Activated T-cell treated with anti-CD3 and anti-CD28 coated beads, Interleukin-2, amount 50 U/mL, for 48 hours (primary cell): ENCODE data around the gene SH2D7.
A peak's percentile ranks its signal among the peaks of the same experiment; 100 is the strongest.

Source experiments
- DNase-seq, 2 experiments: peaks; one replicate each; pipeline ENCODE4 v3.0.0-alpha.2; 2020

Gene SH2D7

DNA sequence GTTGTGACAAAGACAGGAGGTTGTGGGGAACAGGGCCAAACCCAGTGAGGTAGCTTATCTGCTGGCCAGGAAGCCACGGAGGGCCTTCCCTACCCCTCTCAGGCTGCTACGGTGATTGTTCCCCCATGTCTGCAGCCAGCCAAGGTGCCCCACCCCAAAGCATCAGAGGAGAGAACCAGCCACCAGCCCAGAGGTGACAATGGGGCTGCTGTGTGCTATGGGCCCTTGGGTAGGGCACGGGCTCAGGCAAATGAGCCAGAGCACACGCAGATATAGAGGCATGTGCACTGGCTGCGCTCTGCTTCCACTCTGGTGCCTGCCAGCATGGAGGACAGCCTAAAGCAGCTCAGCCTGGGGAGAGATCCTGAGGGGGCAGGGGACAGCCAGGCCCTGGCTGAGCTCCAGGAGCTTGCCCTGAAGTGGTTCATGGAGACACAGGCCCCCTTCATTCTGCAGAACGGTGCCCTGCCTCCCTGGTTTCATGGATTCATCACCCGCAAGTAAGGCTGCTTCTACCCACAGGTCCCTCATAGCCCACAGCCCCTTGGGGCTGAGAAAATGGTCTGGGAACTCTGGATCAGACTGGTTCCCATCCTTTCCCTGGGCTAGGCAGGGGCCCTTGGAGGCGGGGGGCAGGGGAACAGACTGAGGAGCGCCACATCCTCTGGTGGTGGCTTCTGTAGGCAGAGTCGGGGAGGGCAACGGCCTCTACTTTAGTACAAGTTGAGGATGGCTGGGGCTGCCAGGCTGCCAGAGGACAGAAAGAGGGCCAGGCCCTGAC, at the start of gene SH2D7:
SH2D7 (plus strand) TSS at position 301 of the 781 bp plus-strand sequence; CDS start at position 325, 24 bp downstream.
- no peak for DNase-seq

DNA sequence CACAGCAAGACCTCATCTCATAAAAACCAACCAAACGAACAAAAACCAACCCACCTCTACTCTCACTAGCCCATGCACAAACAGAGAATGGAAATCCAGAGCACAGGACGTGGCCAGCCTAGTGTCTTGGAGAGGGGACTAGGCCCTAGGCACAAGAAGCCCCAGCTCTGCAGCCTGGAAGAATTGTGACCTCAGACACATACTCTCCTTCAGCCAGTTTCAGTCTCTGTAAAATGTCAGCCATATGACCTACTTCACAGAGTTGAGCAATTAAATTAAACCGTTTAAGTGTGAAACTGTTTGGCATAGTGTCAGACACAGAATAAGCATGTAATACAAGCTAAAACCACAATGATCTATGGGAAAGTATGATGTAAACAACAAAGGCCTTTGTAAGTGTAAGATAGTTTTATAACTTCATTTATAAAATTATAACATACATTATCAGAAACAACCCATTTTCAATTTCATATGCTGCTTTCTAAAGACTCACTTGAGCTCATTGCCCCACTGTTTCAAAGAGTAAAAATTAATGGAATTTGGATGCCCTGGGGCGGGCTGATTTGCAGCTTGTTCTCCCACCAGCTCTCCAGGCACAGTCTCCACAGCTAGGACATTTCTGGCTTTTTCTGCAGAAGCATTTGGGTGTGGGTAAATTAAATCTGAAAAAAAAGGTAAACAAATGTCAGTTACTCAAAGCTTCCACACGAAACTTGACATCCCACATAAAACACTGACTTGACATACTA, 47.8 kb upstream of the SH2D7 start:
- DNase-seq = peak in 1 of 2 experiments; percentile 38

- DNase-seq = no peak
These were observed 47.2 kb upstream of the SH2D7 start for GRCh38 chr15:78045189-78045588.

- DNase-seq = no peak
These were observed 45.5 kb upstream of the SH2D7 start for GRCh38 chr15:78046796-78047341.

DNA sequence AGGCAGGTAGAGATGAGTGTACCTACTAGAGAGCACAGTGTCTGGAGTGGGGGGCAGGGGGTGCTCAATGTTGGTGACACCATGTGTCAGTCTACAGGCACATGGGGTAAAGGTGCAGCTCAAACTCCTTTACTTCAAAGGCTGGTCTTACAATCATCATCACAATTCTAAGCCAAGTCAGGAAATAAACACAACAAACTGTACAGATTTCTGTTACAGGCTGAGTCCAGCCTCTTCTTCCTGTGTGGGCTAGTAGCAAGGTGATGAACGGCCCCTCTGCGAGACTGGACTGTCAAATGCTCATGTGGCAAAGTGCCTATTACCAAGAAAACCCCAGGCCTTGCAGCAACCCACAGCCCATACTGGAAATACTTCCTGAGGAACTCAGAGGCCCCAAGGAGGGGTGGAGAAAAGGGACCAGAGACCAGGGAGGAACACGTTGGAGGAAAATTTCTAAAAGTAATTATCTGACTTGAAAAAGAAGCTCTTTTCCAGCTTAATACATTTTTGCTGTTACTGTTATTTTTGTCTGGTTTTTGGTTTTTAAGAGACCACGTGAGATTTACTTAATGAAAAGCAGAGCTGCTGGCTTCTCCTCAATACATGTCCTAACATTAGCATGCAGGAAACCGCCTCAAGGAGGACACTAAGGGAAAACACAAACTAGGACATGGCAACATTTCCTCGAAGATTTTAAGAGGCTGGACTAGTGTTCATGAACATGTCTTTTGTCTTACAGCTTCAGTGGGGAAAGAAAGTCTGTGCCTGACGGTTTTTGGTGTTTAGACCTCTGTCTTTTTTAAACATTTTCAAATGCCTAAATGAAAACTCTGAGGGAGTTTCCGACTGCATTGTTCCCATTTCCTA, 44.4 kb upstream of the SH2D7 start:
- DNase-seq = no peak

- DNase-seq = no peak
These were observed 43.8 kb upstream of the SH2D7 start for GRCh38 chr15:78048628-78048920.

- DNase-seq = peak; percentile 77 to 78
These were observed 42.5 kb upstream of the SH2D7 start for GRCh38 chr15:78049691-78050440.

DNA sequence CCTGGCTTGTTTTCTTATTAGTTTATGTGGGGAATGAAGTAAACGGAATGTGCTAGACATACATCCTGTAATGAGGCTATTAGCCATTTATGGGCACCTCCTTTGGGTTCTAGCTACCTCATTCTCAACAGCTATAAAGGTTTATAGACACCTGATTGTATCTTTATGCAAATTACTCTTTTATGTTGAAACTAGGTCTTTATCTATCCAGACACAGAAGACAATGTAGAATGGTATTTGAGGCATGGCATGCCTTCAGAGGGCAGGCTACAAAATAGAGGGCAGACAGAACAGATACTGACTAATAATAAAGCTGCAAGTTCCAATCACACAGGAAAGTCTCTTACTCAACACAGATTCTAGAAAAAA, 41.9 kb upstream of the SH2D7 start:
- DNase-seq = no peak

DNA sequence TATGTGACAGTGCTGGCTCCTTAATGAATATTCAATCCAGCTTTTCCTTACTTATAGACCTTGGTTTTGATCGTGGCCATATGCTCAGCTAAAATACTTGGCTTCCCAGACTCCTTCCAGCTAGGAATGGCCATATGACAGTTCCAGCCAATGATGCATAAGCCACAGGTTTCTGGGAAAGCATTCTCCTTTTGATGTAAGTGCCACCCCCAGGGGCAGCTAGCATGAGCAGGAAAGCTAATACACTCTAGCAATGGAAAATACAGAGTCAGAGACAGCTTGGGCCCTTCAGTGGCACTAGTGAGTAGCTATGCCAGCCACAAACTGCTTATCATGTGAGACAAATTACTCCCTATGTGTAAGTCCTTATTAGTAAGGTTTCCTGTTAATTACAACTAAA, 41.5 kb upstream of the SH2D7 start:
- DNase-seq = no peak

DNA sequence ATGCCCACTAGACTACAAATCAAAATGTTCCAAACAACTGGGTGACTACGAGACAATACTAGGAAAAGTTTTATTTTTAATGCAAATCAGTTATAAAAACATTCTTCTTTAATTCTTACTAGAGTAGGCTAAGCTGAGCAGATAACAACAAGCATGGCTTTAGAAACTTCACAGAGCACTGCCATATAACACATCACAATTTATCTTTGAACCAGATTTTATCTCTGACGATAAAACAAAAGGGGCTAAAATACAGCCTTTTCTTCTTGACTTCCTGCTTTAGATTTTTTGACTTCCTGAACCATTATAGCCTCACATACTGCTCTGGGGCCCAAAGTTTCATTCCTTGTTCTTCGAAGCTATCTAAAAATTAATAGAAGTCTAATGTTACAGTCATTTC, 40.8 kb upstream of the SH2D7 start:
- DNase-seq = no peak

- no peak for DNase-seq
These were observed 40.4 kb upstream of the SH2D7 start for GRCh38 chr15:78052001-78052401.

DNA sequence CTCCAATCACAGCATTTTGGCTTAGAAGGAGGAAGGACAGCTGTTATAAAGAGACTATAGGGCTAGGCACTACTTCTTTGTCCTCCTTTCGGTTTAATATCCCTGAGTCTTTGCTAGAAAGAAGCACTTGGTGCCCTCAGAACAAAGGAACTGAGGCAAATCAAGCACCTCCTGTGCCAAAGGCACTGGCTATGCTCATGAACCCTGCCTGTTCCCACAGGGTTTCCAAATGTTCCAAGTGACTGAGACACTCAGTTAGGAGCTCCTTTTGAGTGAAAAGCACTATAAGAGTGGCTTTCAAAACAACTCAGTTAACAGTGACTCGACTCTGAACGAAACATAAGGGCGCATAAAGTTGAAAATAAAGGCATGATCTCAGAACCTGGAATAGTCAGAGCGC, 39.8 kb upstream of the SH2D7 start:
- DNase-seq = no peak

DNA sequence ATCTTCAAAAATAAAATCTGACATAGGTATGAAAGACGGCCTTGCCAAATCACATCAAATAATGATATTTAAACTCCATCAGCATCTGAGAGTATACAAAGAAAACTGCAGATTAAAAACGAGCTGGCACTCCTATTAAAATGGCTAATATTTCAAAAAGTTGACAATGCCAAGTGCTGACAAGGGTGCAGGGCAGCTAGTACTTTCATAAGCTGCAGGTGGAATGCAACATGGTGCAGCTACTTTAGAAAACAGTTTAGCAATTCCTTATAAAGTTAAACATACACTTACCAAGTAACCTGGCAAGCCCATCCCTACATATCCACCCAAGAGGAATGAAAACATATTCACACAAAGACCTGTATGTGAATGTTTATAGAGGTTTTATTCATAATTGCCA, 37.8 kb upstream of the SH2D7 start:
- DNase-seq = no peak

DNA sequence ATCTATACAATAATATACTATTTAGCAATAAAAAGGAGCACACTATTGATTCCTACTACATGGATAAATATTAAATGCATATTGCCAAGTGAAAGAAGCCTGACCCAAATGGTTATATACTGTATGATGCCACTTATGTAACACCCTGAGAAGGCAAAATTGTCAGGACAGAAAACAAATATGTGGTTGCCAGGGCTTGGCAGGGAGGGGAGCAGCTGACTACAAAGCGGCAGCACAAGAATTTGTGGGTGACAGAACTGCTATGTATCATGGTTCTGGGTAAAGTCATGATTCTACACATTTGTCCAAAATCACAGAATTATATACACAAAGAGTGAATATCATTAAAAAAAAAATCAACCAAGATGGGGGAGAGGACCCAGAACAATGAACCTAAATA, 37.4 kb upstream of the SH2D7 start:
- no peak for DNase-seq

DNA sequence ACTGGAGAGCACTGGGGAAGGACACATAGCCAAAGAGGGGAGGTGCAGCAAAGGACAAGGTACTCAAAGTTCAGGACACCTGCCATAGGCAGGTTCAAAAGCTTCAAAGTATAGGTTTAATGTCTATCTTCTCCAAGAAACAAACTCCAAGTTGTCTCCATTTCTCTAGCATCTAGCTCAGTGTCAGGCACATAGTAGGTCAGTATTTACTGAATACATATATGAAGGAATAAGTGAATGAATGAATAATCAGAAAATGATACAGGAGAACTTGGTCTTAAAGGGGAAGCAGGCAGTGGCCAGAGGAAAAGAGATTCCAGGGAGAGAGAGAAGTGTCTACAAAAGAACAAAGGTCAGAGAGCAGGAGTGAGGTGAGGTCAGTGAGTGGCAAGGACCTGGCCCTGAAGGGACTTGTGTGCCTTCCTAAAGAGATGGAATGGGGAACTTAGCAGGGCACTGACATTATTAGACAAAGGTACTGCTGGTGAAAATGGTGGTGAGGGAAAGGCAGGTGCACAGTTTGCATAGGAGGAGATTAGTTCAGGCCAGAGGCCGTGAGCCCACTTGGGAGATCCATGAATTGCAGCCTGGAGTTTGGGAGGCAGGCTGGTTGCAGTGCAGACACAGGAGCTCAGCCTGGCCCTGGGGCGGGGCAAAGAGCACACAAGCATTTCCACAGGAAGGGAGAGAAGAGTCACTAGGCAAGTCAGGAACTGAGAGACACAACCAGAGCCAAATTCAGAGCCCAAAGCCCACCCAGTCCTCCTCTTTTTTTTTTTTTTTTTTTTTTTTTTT, 36.2 kb upstream of the SH2D7 start:
- DNase-seq = peak in 1 of 2 experiments; percentile 38

DNA sequence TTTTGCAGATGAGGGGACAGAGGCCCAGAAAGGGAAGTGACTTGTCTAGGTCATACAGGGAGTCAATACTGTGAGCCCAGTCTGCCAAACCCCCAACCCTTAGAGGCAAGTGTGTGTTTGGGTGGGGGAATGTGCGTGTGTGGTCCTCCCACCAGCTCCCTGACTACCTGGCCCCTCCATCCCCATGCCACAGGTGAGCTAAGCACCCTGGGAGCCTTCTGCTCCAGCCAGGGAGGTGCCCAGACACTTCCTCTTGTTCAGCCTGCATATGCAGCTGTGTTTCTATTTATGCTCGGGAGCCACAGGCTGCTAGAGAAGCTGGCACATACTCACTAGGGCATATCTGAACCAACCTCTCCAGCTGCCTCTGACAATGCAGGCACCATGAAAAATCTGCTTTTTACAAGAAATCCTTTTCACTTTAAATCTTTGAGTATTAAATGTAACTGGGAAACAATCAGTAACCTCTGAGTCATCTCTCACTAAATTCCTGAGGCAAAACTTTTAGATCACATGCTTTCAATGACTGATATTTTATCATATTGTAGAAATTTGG, 35.6 kb upstream of the SH2D7 start:
- DNase-seq = peak in 1 of 2 experiments; percentile 30

DNA sequence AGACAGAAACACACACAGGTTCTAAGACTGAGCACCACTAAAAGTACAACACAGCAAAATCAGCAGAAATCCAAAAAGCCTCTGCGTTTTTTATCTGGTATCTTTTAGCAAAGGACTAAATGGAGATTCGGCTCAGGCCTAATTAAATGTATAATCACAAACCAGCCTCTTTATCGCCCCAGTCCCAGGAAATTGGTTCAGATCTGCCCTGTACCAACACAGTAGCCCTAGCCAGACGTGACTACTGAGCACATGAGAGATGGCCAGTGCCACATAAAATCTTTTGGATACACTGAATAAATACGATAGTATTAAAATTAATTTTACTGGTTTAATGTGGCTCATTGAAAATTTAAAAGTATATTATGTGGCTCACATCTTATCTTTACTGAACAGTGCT, 34.6 kb upstream of the SH2D7 start:
- no peak for DNase-seq

- no peak for DNase-seq
These were observed 33.9 kb upstream of the SH2D7 start for GRCh38 chr15:78058401-78058935.

DNA sequence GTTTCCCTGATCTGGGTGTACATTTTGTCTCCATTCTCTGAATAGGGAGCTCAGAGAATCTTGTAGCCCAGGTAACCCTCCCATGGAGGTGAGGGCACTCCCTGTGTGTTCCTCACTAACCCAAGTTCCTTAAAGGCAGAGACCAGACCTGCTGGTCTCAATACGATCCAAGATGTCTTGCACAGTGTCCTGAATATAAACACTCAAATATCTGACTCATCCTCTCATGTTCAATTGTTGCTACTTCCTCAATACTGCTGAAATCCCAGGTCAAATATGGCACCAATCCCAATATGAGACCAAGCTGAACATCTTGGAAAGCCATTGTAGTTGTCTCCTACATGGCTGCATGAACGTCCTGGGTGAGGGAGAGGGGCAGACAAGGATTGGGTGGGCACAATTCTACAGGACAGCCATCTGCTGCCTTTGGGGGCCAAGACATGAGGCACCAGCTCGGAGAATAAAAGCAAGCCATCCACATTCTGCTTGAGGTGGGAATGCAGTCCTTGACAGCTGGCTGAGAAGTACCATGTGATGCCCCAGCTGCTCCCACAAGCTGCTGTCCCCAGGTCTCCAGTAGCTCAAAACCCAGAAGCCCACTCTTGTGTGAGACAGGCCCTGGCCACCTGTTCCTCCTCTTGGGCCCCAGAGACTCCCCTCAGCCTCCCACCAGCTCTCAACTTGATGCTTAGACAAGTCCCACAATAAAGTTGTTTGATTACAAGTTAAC, 33.1 kb upstream of the SH2D7 start:
- peak in 1 of 2 experiments; percentile 18 for DNase-seq

DNA sequence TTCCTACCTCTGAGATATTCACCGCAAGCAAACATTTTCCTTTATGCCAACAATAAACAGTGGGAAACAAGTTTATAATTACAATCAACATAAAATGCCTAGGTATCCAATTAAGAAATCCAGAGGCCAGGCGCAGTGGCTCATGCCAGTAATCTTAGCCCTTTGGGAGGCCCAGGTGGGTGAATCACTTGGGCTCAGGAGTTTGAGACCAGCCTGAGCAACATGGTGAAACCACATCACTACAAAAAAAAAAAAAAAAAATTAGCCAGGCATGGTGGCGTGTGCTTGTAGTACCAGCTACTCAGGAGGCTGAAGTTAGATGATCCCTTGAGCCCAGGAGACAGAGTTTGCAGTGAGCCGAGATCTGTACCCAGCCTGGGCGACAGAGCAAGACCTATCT, 32.1 kb upstream of the SH2D7 start:
- DNase-seq = peak; percentile 38 to 50
